H1 (cell line): ENCODE results near the gene ZBTB7B. TPM values are rescaled to one million over a fixed set of nuclear protein-coding genes. Genes with fewer than 3 reads are reported as not detected.

Experiments
- CTCF ChIA-PET: fragments of 300-600 bp; sonication (Branson Sonifier 250); formaldehyde crosslinking; loops from one replicate; lab custom pipeline; 2021; ENCODE audit not compliant: partially characterized antibody; lab: Charles Lee
- POLR2A ChIA-PET: fragments of 300-600 bp; sonication (Branson Sonifier 250); formaldehyde crosslinking; loops from one replicate; lab custom pipeline; 2021; ENCODE audit warnings: inconsistent platforms; ENCODE audit not compliant: partially characterized antibody; lab: Charles Lee
- DNase-seq, 2 experiments: peaks; one replicate each; pipeline versions ENCODE4 v3.0.0 to v3.0.0-alpha.2; 2010 to 2022; ENCODE audit warnings: low spot score in 2 of 2, low read depth in 1 of 2, mixed read lengths in 1 of 2
- FAIRE-seq: peaks from 2 replicates; lab custom pipeline; 2011; peaks lifted over from hg19 to GRCh38; lab: Jason Lieb, UNC
- H2AFZ ChIP-seq: 2 replicates; pipeline ENCODE4 v1.8.1; 2012; ENCODE audit warnings: low read length, inconsistent platforms
- H2AK5ac ChIP-seq: 2 replicates; pipeline ENCODE4 v1.6.1; 2013; ENCODE audit warnings: low read depth, low read length
- H2BK120ac ChIP-seq: replicated peaks from 2 replicates; pipeline ENCODE3; 2013; ENCODE audit warnings: low read depth, low read length, inconsistent platforms
- H2BK12ac ChIP-seq: 2 replicates; pipeline ENCODE4 v1.6.1; 2013; ENCODE audit warnings: low read depth, low read length
- H2BK15ac ChIP-seq: 2 replicates; pipeline ENCODE4 v1.6.1; 2013; ENCODE audit warnings: low read length
- H2BK20ac ChIP-seq: 2 replicates; pipeline ENCODE4 v1.6.1; 2013; ENCODE audit warnings: low read length
- H2BK5ac ChIP-seq: 2 replicates; pipeline ENCODE4 v1.6.1; 2013; ENCODE audit warnings: low read depth, low read length
- H3K14ac ChIP-seq: 2 replicates; pipeline ENCODE4 v1.6.1; 2013; ENCODE audit warnings: inconsistent platforms; ENCODE audit not compliant: insufficient read length
- H3K18ac ChIP-seq: 2 replicates; pipeline ENCODE4 v1.6.1; 2013; ENCODE audit warnings: low read length; ENCODE audit errors: extremely low read depth
- H3K23ac ChIP-seq: 2 replicates; pipeline ENCODE4 v1.6.1; 2013; ENCODE audit warnings: inconsistent platforms; ENCODE audit not compliant: insufficient read length
- H3K23me2 ChIP-seq: 2 replicates; pipeline ENCODE4 v1.6.1; 2013; ENCODE audit warnings: low read depth, low read length
- H3K27ac ChIP-seq: 2 replicates; pipeline ENCODE4 v1.6.1; 2011; ENCODE audit warnings: low read depth, low read length, inconsistent platforms
- H3K27me3 ChIP-seq, 4 experiments: replicated peaks in 1 of 4; 1 replicate in 1 of 4; 2 replicates in 3 of 4; pipeline versions ENCODE4 v1.6.1 to v1.8.1; 2011 to 2013; ENCODE audit warnings: low read length in 3 of 4, mild to moderate bottlenecking in 3 of 4, inconsistent platforms in 2 of 4, mixed read lengths in 2 of 4, moderate library complexity in 1 of 4; ENCODE audit not compliant: control insufficient read depth in 3 of 4, insufficient read depth in 3 of 4; ENCODE audit errors: extremely low read depth in 1 of 4
- H3K36me3 ChIP-seq, 4 experiments: 2 replicates each; pipeline versions ENCODE4 v1.6.1 to v1.8.1; 2011 to 2013; ENCODE audit warnings: mild to moderate bottlenecking in 4 of 4, low read length in 3 of 4, moderate library complexity in 2 of 4, control low read depth in 1 of 4, inconsistent platforms in 1 of 4; ENCODE audit not compliant: insufficient read depth in 4 of 4, control insufficient read depth in 2 of 4
- H3K4ac ChIP-seq: replicated peaks from 2 replicates; pipeline ENCODE3; 2013; ENCODE audit warnings: low read length, low read depth, mixed read lengths, inconsistent platforms; ENCODE audit not compliant: insufficient read length
- H3K4me1 ChIP-seq, 4 experiments: replicated peaks in 1 of 4; 1 replicate in 1 of 4; 2 replicates in 3 of 4; pipeline versions ENCODE4 v1.6.1 to v1.8.1; 2011 to 2013; ENCODE audit warnings: low read length in 3 of 4, inconsistent platforms in 2 of 4, mixed read lengths in 1 of 4; ENCODE audit not compliant: insufficient read depth in 4 of 4, control insufficient read depth in 3 of 4
- H3K4me2 ChIP-seq, 2 experiments: 2 replicates each; pipeline versions ENCODE4 v1.6.1 to v1.8.1; 2011 to 2013; ENCODE audit warnings: low read depth in 2 of 2, low read length in 2 of 2, control low read depth in 1 of 2, inconsistent platforms in 1 of 2, mild to moderate bottlenecking in 1 of 2; ENCODE audit not compliant: insufficient read depth in 1 of 2
- H3K4me3 ChIP-seq, 4 experiments: fragments of 200-600, 300-600 bp in 1 of 4; sonication (generic), shearing (Covaris generic), sonication (Bioruptor Twin) in 1 of 4; 2 replicates each; pipeline versions ENCODE4 v1.5.1 to v1.8.1; 2011 to 2016; ENCODE audit warnings: low read length in 4 of 4, low read depth in 3 of 4, control low read depth in 2 of 4, inconsistent platforms in 2 of 4, mild to moderate bottlenecking in 2 of 4, mixed read lengths in 1 of 4, moderate library complexity in 1 of 4; ENCODE audit not compliant: insufficient read depth in 2 of 4; ENCODE audit errors: extremely low read depth in 1 of 4
- H3K56ac ChIP-seq: replicated peaks from 2 replicates; pipeline ENCODE3; 2013; ENCODE audit warnings: low read depth, mild to moderate bottlenecking, mixed read lengths, low read length, inconsistent platforms; ENCODE audit not compliant: insufficient read length
- H3K79me1 ChIP-seq: 2 replicates; pipeline ENCODE4 v1.6.1; 2013; ENCODE audit warnings: low read depth, low read length, control low read depth
- H3K79me2 ChIP-seq, 2 experiments: 2 replicates each; pipeline versions ENCODE4 v1.6.1 to v1.8.1; 2012 to 2013; ENCODE audit warnings: low read length in 2 of 2, mild to moderate bottlenecking in 2 of 2, inconsistent platforms in 1 of 2; ENCODE audit not compliant: insufficient read depth in 2 of 2, control insufficient read depth in 1 of 2
- H3K9ac ChIP-seq, 4 experiments: replicated peaks in 1 of 4; 1 replicate in 1 of 4; 2 replicates in 3 of 4; pipeline versions ENCODE4 v1.6.1 to v1.8.1; 2011 to 2013; ENCODE audit warnings: low read depth in 3 of 4, low read length in 3 of 4, control low read depth in 2 of 4, mild to moderate bottlenecking in 2 of 4, moderate library complexity in 2 of 4, inconsistent platforms in 1 of 4; ENCODE audit errors: extremely low read depth in 1 of 4
- H3K9me3 ChIP-seq, 2 experiments: 2 replicates each; pipeline versions ENCODE4 v1.6.1 to v1.8.1; 2012 to 2013; ENCODE audit warnings: mild to moderate bottlenecking in 2 of 2, moderate library complexity in 2 of 2, control low read depth in 1 of 2, inconsistent platforms in 1 of 2, low read depth in 1 of 2, low read length in 1 of 2, mixed read lengths in 1 of 2; ENCODE audit not compliant: insufficient read depth in 2 of 2
- H4K20me1 ChIP-seq, 2 experiments: replicated peaks in 1 of 2; 2 replicates each; pipeline versions ENCODE3 to v1.8.1; 2011 to 2013; ENCODE audit warnings: inconsistent platforms in 2 of 2, low read length in 2 of 2, mild to moderate bottlenecking in 1 of 2; ENCODE audit not compliant: insufficient read depth in 2 of 2, control insufficient read depth in 1 of 2
- H4K5ac ChIP-seq: 2 replicates; pipeline ENCODE4 v1.6.1; 2013; ENCODE audit warnings: low read length, low read depth, mixed read lengths, inconsistent platforms; ENCODE audit not compliant: insufficient read length
- H4K8ac ChIP-seq: 2 replicates; pipeline ENCODE4 v1.8.0; 2013; ENCODE audit warnings: mild to moderate bottlenecking, moderate library complexity, low read length, inconsistent platforms; ENCODE audit not compliant: insufficient read depth; ENCODE audit errors: extremely low read depth
- H4K91ac ChIP-seq: replicated peaks from 2 replicates; pipeline ENCODE3; 2013; ENCODE audit warnings: low read length, mixed read lengths, inconsistent platforms; ENCODE audit not compliant: insufficient read length
- HDAC2 ChIP-seq, 2 experiments: fragments of 300-600 bp in 1 of 2; sonication (generic) in 1 of 2; IDR thresholded peaks; 2 replicates each; pipeline ENCODE4 v1.6.1; 2011 to 2012; ENCODE audit warnings: low read depth in 2 of 2, low read length in 2 of 2, mild to moderate bottlenecking in 2 of 2, moderate library complexity in 2 of 2, borderline replicate concordance in 1 of 2, inconsistent platforms in 1 of 2
- SP1 ChIP-seq: IDR thresholded peaks from 2 replicates; pipeline ENCODE4 v1.6.1; 2011; ENCODE audit warnings: low read depth, low read length
- SP2 ChIP-seq: IDR thresholded peaks from 2 replicates; pipeline ENCODE4 v1.6.1; 2012; ENCODE audit warnings: mild to moderate bottlenecking, low read length, inconsistent platforms
- WGBS, 2 experiments: shearing (Covaris generic) in 1 of 2; methylation state at CpG; one replicate each; pipeline versions ENCODE4 v1.1.6 to v1.1.7; 2013 to 2015; ENCODE audit warnings: low lambda C conversion rate in 2 of 2, mixed read lengths in 2 of 2, inconsistent platforms in 1 of 2, low coverage in 1 of 2, missing lambda C conversion rate in 1 of 2; ENCODE audit not compliant: insufficient replicate concordance in 2 of 2, insufficient coverage in 1 of 2, insufficient read length in 1 of 2; ENCODE audit errors: extremely low coverage in 1 of 2, missing lambda C conversion rate in 1 of 2; 5-methylcytosine and 5-hydroxymethylcytosine counted together
- polyA plus RNA-seq, 7 experiments: library from polyadenylated mRNA; depleted of rRNA in 3 of 7; stranded (reverse) in 5 of 7; unstranded in 2 of 7; fragments of >200 nt in 5 of 7; fragments of 200-250 nt in 2 of 7; gene quantifications; 1 replicate in 5 of 7; 2 replicates in 1 of 7; 4 replicates in 1 of 7; pipeline versions ENCODE4 v1.2.1 to v1.2.3, GENCODE V29; 2011 to 2013; ENCODE audit warnings: missing spikeins in 2 of 7, mixed read lengths in 2 of 7
- total RNA-seq: library from RNA; stranded (reverse); fragmentation: NEBNext Ultra II Directional; extraction: Animal tissue kit (Norgen Biotek cat#: 25700); gene quantifications from 2 replicates; pipeline ENCODE4 v1.2.1, GENCODE V29; 2021

Gene ZBTB7B
- total and polyA plus RNA-seq, 2 of the 8 experiments (the other 6 are each of a cell fraction or from before 2014, with no cell fraction given), result 24.5 to 36.9 TPM

GRCh38 chr1:155005076-155006011 lies 2.7 kb downstream of the ZBTB7B start:
- peaks cover 6 to 40% (median 23%) of the 10 kb centered on the region in 4 experiments for H3K4me1 ChIP-seq
- CTCF ChIA-PET, result interaction anchor here (1.4 to 18.6 kb wide), 12 partner anchors 7 to 80 kb away, joined by 3 to 354 read pairs (median 16); partner anchors contain the start of genes ADAM15, LENEP, PBXIP1 and ZBTB7B
- H4K20me1 ChIP-seq, result peaks cover 0 to 17% of the 10 kb centered on the region in 2 experiments
- no peak for FAIRE-seq
- no peak overlapping the region for H3K56ac ChIP-seq
- peak overlapping the region; percentile 53 for H4K5ac ChIP-seq
- H2BK120ac ChIP-seq, result no peak overlapping the region
- peak overlapping the region; percentile 40; the same call in 1 of the 2 replicates for H3K18ac ChIP-seq
- peaks cover 17% of the 10 kb centered on the region for H3K79me1 ChIP-seq
- peak overlapping the region; percentile 53; the same call in 1 of the 2 replicates for H4K8ac ChIP-seq
- peak overlapping the region in 3 of 4 experiments; percentile 2 to 99 (median 45); a peak in 3 of 8 replicates for H3K4me3 ChIP-seq
- H3K23me2 ChIP-seq, result peaks cover 12% of the 10 kb centered on the region; the same call in 1 of the 2 replicates
- H3K14ac ChIP-seq, result no peak overlapping the region
- H3K27ac ChIP-seq, result no peak overlapping the region
- H2AFZ ChIP-seq, result no peak overlapping the region
- H3K4me2 ChIP-seq, result peak overlapping the region; percentile 79 to 93
- no peaks in the 10 kb centered on the region for H3K9me3 ChIP-seq
- peaks cover 0 to 59% of the 10 kb centered on the region in 2 experiments; a peak in 3 of 4 replicates for H3K79me2 ChIP-seq
- H2BK20ac ChIP-seq, result 0 out of 2 replicates have a peak overlapping the region, but pooled peaks have one; percentile 80
- H3K23ac ChIP-seq, result no peak overlapping the region
- H3K36me3 ChIP-seq, result peaks cover 0 to 2% (median 0%) of the 10 kb centered on the region in 4 experiments; a peak in 2 of 8 replicates
- no peak overlapping the region for H3K9ac ChIP-seq
- POLR2A ChIA-PET, result interaction anchor here (1.6 to 42.8 kb wide), 4 partner anchors 10 to 47 kb away, joined by 4 to 702 read pairs (median 395); partner anchors contain the start of genes CKS1B, FLAD1, PBXIP1 and PYGO2
- H2BK5ac ChIP-seq, result peak overlapping the region; percentile 99; the same call in 1 of the 2 replicates
- H3K27me3 ChIP-seq, result no peaks in the 10 kb centered on the region
- WGBS, 2 experiments, result 84% methylated on average over 12 of the region's 17 CpGs; no CpG with 5 or more reads in 1 of the 2 experiments
- DNase-seq, result no peak
- no peak overlapping the region for H3K4ac ChIP-seq
- H2BK12ac ChIP-seq, result peak overlapping the region; percentile 100; the same call in 1 of the 2 replicates
- peak overlapping the region; percentile 63 for H4K91ac ChIP-seq
- H2BK15ac ChIP-seq, result peak overlapping the region; percentile 72; the same call in 1 of the 2 replicates
- peak overlapping the region; percentile 97; the same call in 1 of the 2 replicates for H2AK5ac ChIP-seq
- TF ChIP-seq SP2 (no peak), SP1 (no peak), HDAC2 (IDR thresholded peaks at IDR 0.05; ENCODE audit: borderline replicate concordance in 1 of 2, low read depth in 2 of 2, low read length in 2 of 2) (no peak)
